GM12801 (cell line): ENCODE results near the gene INVS.

ENCODE experiments used
- TF ChIP-seq, protein P1 (sequence below): IDR thresholded peaks from one replicate; pipeline ENCODE4 v1.5.1; 2011; ENCODE audit warnings: control low read depth; ENCODE audit not compliant: insufficient read length; ENCODE audit errors: extremely low read depth

INVS gene

DNA sequence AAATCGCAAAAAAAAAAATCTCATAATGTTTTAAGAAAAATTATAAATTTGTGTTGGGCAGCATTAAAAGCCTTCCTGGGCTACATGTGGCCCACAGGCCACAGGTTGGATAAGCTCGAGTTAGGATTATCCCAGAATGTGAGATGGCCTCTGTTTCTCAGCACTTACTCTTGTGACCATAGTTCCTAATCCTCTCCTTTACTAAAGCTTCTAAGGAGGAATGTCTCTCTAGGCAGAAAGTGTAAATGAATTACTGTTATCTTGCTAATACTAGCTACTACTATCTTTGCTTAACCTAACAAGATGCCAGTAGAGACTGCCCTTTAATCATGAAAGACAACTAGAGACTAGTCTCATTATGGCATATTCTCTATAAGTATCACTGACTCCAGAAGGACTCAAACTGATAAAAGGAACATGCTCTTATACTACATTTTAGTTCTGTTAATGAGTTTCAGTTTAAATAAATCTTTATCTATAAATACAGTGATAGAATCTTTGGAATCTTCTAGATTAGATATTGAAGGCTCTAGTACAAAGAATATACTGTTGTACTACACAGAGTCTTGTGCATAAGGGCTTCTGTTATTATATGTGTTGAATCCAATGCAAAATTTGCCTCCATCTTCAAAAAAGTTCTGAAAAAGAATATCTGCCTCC is 13.8 kb downstream of the INVS start:
- TF ChIP-seq, protein P1, sequence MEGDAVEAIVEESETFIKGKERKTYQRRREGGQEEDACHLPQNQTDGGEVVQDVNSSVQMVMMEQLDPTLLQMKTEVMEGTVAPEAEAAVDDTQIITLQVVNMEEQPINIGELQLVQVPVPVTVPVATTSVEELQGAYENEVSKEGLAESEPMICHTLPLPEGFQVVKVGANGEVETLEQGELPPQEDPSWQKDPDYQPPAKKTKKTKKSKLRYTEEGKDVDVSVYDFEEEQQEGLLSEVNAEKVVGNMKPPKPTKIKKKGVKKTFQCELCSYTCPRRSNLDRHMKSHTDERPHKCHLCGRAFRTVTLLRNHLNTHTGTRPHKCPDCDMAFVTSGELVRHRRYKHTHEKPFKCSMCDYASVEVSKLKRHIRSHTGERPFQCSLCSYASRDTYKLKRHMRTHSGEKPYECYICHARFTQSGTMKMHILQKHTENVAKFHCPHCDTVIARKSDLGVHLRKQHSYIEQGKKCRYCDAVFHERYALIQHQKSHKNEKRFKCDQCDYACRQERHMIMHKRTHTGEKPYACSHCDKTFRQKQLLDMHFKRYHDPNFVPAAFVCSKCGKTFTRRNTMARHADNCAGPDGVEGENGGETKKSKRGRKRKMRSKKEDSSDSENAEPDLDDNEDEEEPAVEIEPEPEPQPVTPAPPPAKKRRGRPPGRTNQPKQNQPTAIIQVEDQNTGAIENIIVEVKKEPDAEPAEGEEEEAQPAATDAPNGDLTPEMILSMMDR = no peak

DNA sequence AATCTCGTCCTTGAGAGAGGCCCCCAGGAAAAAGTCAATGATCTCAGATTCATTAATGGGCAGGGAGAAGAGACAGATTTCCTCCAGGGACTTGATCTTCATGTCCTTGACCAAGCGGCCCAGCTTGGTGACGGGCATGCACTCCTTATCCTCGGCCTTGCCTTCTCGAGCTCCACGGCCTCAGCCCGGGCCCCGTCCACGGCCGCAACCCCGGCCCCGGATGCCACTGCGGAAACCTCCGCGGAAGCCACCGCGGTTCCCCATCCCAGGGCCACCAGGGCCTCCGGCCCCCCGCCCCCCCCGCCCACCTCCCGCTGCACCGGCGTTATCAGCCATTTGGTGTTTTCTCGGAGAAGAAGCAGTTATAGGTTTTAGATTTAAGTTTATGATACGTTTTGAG is 18.3 kb downstream of the INVS start:
- TF ChIP-seq, protein P1 = no peak

DNA sequence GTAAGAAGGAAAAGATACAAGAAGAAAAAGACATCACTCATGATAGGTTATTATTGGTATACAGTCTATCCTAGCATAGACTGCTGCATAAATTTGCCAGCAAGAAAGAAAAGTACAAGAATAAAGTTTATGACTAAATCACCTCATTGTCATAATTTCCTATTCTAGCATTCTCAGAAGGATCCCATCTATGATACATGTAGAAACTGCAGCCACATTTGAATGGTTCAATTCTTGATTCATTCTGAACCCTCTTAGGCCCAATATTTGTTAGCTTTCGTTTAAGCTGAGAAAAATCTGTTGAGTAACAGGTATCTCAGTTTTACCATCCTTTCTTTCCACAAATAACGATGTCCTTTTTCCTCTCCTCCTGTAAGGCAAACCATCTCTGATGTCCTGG is 21.2 kb downstream of the INVS start:
- TF ChIP-seq, protein P1 = no peak

DNA sequence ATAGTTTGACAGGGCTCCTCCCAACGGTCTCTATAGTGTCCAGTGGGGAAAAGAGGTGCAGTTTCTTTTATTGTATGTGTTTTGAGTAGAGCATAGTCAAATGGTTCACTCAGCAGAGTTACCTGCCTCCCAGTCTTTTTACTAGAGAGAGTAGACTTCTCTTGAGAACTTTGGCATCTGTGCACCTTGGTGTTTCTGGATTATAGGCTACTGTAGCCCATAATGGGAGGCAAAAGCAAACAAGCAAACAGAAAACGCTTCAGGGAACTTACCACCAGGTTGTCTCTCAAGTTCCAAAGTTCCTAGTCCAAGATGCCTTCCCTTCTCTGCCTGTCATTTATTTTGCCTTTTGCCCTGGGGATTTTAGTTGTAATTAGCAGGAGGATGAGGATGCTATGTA is 26.2 kb downstream of the INVS start:
- TF ChIP-seq, protein P1 = no peak

DNA sequence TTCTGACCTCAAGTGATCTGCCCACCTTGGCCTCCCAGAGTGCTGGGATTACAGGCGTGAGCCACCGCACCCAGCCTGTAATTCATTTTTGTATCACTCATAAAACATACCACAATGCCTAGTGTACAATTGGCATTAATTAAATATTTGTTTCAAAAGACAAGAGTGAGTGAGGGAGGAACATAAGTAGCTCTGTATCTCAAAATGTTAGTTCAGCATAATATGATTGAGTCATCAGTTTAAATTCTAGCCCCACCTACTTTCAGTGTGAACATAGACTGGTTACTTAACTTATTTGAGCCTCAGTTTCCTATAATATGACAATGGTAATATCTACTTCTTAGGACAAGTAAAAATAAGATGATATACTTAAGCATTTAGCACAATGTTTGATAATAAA is 26.9 kb downstream of the INVS start:
- TF ChIP-seq, protein P1 = no peak

DNA sequence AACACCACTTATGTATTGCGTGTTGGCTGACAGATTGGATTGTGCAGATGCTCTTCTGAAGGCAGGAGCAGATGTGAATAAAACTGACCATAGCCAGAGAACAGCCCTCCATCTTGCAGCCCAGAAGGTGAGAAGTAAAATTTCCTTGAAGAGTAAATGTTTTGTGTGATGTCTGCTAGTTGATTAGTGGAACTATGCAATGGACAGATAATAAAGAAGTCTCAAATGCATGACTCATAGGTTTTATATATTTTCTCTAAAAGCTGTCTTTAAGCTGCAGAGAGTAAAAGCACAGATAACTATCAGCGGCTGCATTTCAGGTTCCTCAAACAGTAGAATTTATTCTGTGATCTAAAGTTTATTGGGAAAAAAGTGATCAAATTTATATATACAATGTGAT is 27.4 kb downstream of the INVS start:
- TF ChIP-seq, protein P1 = no peak

DNA sequence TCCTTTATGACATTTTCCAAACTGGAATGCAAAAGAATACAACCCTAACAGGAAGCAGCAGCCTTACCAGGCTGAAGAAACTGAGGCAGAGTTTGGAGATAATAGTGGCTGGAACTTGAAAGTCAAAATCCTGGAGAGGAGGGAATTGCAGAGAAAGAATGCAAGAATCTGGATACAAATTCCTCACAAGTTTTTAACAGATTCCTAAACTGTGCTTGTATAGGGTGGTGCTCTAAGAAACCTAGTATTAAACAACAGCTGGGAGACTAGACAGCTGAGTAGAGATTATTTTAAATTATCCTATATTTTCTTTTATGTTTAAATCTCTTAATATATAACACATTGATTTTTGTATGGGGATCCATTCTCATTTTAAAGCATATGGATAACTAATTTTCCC is 30.7 kb downstream of the INVS start:
- TF ChIP-seq, protein P1 = no peak
